Skeletal muscle tissue (tissue), 5 donors: ENCODE results near the gene HNRNPUL2. TPM values are rescaled to one million over a fixed set of nuclear protein-coding genes. Genes with fewer than 3 reads are reported as not detected.
A peak's percentile ranks its signal among the peaks of the same experiment; 100 is the strongest.

Experiments used
- H3K27ac ChIP-seq: one replicate; pipeline ENCODE4 v1.7.0; 2013; ENCODE audit warnings: mild to moderate bottlenecking, low read depth, low read length, inconsistent platforms
- H3K27me3 ChIP-seq, 3 donors: one replicate each; pipeline ENCODE4 v1.7.0; 2013; ENCODE audit warnings: low read length in 3 of 3; ENCODE audit not compliant: control insufficient read depth in 3 of 3, insufficient read depth in 3 of 3
- H3K36me3 ChIP-seq, 3 donors: one replicate each; pipeline ENCODE4 v1.7.0; 2013; ENCODE audit warnings: low read length in 3 of 3; ENCODE audit not compliant: control insufficient read depth in 3 of 3, insufficient read depth in 3 of 3
- H3K4me1 ChIP-seq, 3 donors: one replicate each; pipeline ENCODE4 v1.7.0; 2013; ENCODE audit warnings: low read length in 3 of 3, mild to moderate bottlenecking in 3 of 3; ENCODE audit not compliant: control insufficient read depth in 3 of 3, insufficient read depth in 3 of 3
- H3K4me3 ChIP-seq, 3 donors: one replicate each; pipeline ENCODE4 v1.7.0; 2013; ENCODE audit warnings: low read length in 3 of 3
- H3K9ac ChIP-seq, 3 donors: one replicate each; pipeline ENCODE4 v1.7.0; 2013; ENCODE audit warnings: low read length in 3 of 3, mild to moderate bottlenecking in 3 of 3, moderate library complexity in 2 of 3, low read depth in 1 of 3
- H3K9me3 ChIP-seq, 3 donors: one replicate each; pipeline ENCODE4 v1.7.0; 2013; ENCODE audit warnings: low read length in 3 of 3; ENCODE audit not compliant: control insufficient read depth in 3 of 3
- small RNA-seq: library from RNA; depleted of rRNA; stranded (forward); fragments of <200 nt; gene quantifications from one replicate; pipeline ENCODE3, GENCODE V24; 2014
- total RNA-seq: library from RNA; depleted of rRNA; stranded (reverse); fragments of >200 nt; gene quantifications from one replicate; pipeline ENCODE4 v1.2.3, GENCODE V29; 2014
- donor health status: Osteomylitis.

HNRNPUL2 gene
- total RNA-seq, 1 donor from 2014 or later: 18.8 TPM

GRCh38 chr11:62665599-62666258 lies 61.5 kb downstream of the HNRNPUL2 start:
- Histone ChIP-seq H3K27ac (peak overlapping the region; percentile 90), H3K9me3 (no peaks in the 10 kb centered on the region), H3K4me1 (peaks cover 28 to 44% (median 40%) of the 10 kb centered on the region in 3 donors), H3K36me3 (peaks cover 15 to 18% (median 16%) of the 10 kb centered on the region in 3 donors), H3K9ac (peak overlapping the region; percentile 88 to 93 (median 91)), H3K4me3 (peak overlapping the region; percentile 95 to 98 (median 97)), H3K27me3 (no peaks in the 10 kb centered on the region)

- no peaks in the 10 kb centered on the region for H3K27me3 ChIP-seq
- peaks cover 24 to 40% (median 36%) of the 10 kb centered on the region in 3 donors for H3K4me1 ChIP-seq
- peaks cover 15 to 18% (median 16%) of the 10 kb centered on the region in 3 donors for H3K36me3 ChIP-seq
- no peaks in the 10 kb centered on the region for H3K9me3 ChIP-seq
- peak within 1 kb of the TSS; percentile 90 for H3K27ac ChIP-seq
- H3K9ac ChIP-seq: peak within 1 kb of the TSS; percentile 91 to 94 (median 93)
- peak within 1 kb of the TSS; percentile 95 to 98 (median 97) for H3K4me3 ChIP-seq
These were observed 62.1 kb downstream of the HNRNPUL2 start, which contains the start of the genes C11orf98 and CSKMT for GRCh38 chr11:62665075-62665598. Gene C11orf98 (minus strand): TSS chr11:62665210. CDS start chr11:62665169, 41 bp downstream. Gene CSKMT (plus strand): TSS chr11:62665312. CDS start chr11:62665880, 568 bp downstream.

GRCh38 chr11:62664405-62665074 lies 62.7 kb downstream of the HNRNPUL2 start:
- Histone ChIP-seq H3K9me3 (no peaks in the 10 kb centered on the region), H3K36me3 (peaks cover 15 to 18% (median 16%) of the 10 kb centered on the region in 3 donors), H3K4me1 (peaks cover 18 to 34% (median 30%) of the 10 kb centered on the region in 3 donors), H3K4me3 (peak overlapping the region; percentile 95 to 98 (median 97)), H3K27ac (peak overlapping the region; percentile 90), H3K27me3 (no peaks in the 10 kb centered on the region), H3K9ac (peak overlapping the region; percentile 91 to 94 (median 93))

Small RNAs within 50 kb of the gene (small RNA-seq; reads per million reads assigned to genes)
- not detected for gene SNORA57

Other genes with a start within 250 kb of the HNRNPUL2 start
- 432 TPM for gene AHNAK, start 180.7 kb downstream of the HNRNPUL2 start, total RNA-seq
- gene EEF1G, start 153.6 kb downstream of the HNRNPUL2 start, total RNA-seq: 2,520 TPM
- gene TUT1, start 135.9 kb downstream of the HNRNPUL2 start, total RNA-seq: 4.2 TPM
- gene MTA2, start 125.6 kb downstream of the HNRNPUL2 start, total RNA-seq: 63.7 TPM
- 7.3 TPM for gene EML3, start 114.7 kb downstream of the HNRNPUL2 start, total RNA-seq
- 1.6 TPM for gene ROM1, start 114.2 kb downstream of the HNRNPUL2 start, total RNA-seq
- gene B3GAT3, start 105.5 kb downstream of the HNRNPUL2 start, total RNA-seq: 8.4 TPM
- gene GANAB, start 80.8 kb downstream of the HNRNPUL2 start, total RNA-seq: 99.7 TPM
- 15.1 TPM for gene INTS5, start 74.2 kb downstream of the HNRNPUL2 start, total RNA-seq
- gene C11orf98, start 62.2 kb downstream of the HNRNPUL2 start, total RNA-seq: 22.4 TPM
- 4.7 TPM for gene CSKMT, start 62.1 kb downstream of the HNRNPUL2 start, total RNA-seq
- gene UQCC3, start 55.8 kb downstream of the HNRNPUL2 start, total RNA-seq: 4.7 TPM
- 1.0 TPM for gene LBHD1, start 55.2 kb downstream of the HNRNPUL2 start, total RNA-seq
- 106 TPM for gene UBXN1, start 48.4 kb downstream of the HNRNPUL2 start, total RNA-seq
- 9.9 TPM for gene LRRN4CL, start 37.9 kb downstream of the HNRNPUL2 start, total RNA-seq
- gene BSCL2, start 20.0 kb downstream of the HNRNPUL2 start, total RNA-seq: 19.8 TPM
- not detected for gene GNG3, start 19.8 kb downstream of the HNRNPUL2 start, total RNA-seq
- 25.6 TPM for gene TTC9C, start 1.0 kb upstream of the HNRNPUL2 start, total RNA-seq
- gene ZBTB3, start 26.7 kb upstream of the HNRNPUL2 start, total RNA-seq: 11.5 TPM
- 50.1 TPM for gene POLR2G, start 34.1 kb upstream of the HNRNPUL2 start, total RNA-seq
- gene TAF6L, start 43.9 kb upstream of the HNRNPUL2 start, total RNA-seq: 11.5 TPM
- gene TMEM179B, start 59.9 kb upstream of the HNRNPUL2 start, total RNA-seq: 16.2 TPM
- gene TMEM223, start 64.5 kb upstream of the HNRNPUL2 start, total RNA-seq: 20.9 TPM
- 12.5 TPM for gene NXF1, start 78.0 kb upstream of the HNRNPUL2 start, total RNA-seq
- gene STX5, start 104.6 kb upstream of the HNRNPUL2 start, total RNA-seq: 33.9 TPM
- not detected for gene TEX54, start 105.4 kb upstream of the HNRNPUL2 start, total RNA-seq
- gene WDR74, start 112.1 kb upstream of the HNRNPUL2 start, total RNA-seq: 65.8 TPM
- 56.4 TPM for gene SLC3A2, start 153.4 kb upstream of the HNRNPUL2 start, total RNA-seq
- gene CHRM1, start 193.9 kb upstream of the HNRNPUL2 start, total RNA-seq: not detected